Measurements from ENCODE around the gene TMEM198. TPM values are rescaled to one million over a fixed set of nuclear protein-coding genes. Genes with fewer than 3 reads are reported as not detected.

The TMEM198 gene
- total and polyA plus RNA-seq, 9 of the 15 experiments (the other 6 are each of a cell fraction or from before 2014, with no cell fraction given), result 0.03 to 3.8 (median 1.0) TPM

- in situ Hi-C loops (cut with MboI), result no loop called here
- no TSS peak for BruUV-seq (replicated peaks)
- CTCF ChIA-PET (ENCODE audit: low intra/inter-chr PET ratio), result no interaction called here
These were observed 38.2 kb upstream of the TMEM198 start for GRCh38 chr2:219505585-219505984.

More at GRCh38 chr2:219505585-219505984, 38.2 kb upstream of the TMEM198 start:
- 73% methylated on average over 5 of the region's 9 CpGs for WGBS (ENCODE audit: insufficient coverage, low coverage, missing lambda C conversion rate)
- Histone ChIP-seq H3K4me2 (ENCODE audit: insufficient read depth, low read length) (no peak overlapping the region), H3K4me1 (replicated peaks in 1 of 2; ENCODE audit: control insufficient read depth in 2 of 2, insufficient read depth in 2 of 2, low read length in 2 of 2) (peaks cover 53 to 75% of the 10 kb centered on the region in 2 experiments), H3K27ac (ENCODE audit: extremely low read depth, low read depth, low read length) (no peak overlapping the region), H3K79me2 (ENCODE audit: control insufficient read depth, insufficient read depth, low read length) (peaks cover 26% of the 10 kb centered on the region), H3K36me3 (ENCODE audit: control insufficient read depth, insufficient read depth, low read length) (peaks cover 50% of the 10 kb centered on the region; the same call in 2 of the 3 replicates), H3K9me3 (replicated peaks; ENCODE audit: control insufficient read depth, insufficient read depth, low read depth, low read length) (no peaks in the 10 kb centered on the region), H3K27me3 (ENCODE audit: control insufficient read depth in 2 of 2, insufficient read depth in 2 of 2, low read length in 2 of 2) (no peaks in the 10 kb centered on the region), H4K20me1 (replicated peaks; ENCODE audit: control insufficient read depth, insufficient read depth, low read length) (no peaks in the 10 kb centered on the region), H3K9me1 (ENCODE audit: control insufficient read depth, insufficient read depth, low read length) (no peaks in the 10 kb centered on the region), H3K4me3 (no peak overlapping the region), H2AFZ (ENCODE audit: low read depth, low read length) (no peak overlapping the region), H3K9ac (ENCODE audit: insufficient read depth in 1 of 2, low read depth in 2 of 2, low read length in 2 of 2) (peak overlapping the region in 1 of 2 experiments; percentile 43; a peak in 1 of 4 replicates)
- intact Hi-C loops (cut with micrococcal nuclease), result no loop called here
- POLR2A ChIA-PET, result interaction anchor here (1.3 kb wide), 1 partner anchor 13 kb away, joined by 3 read pairs; no protein-coding TSS in a partner anchor
- TF ChIP-seq KDM2B (CRISPR knock-in tag; IDR thresholded peaks at IDR 0.05), result no peak
- no peak for TF ChIP-seq HNRNPUL1 (IDR thresholded peaks at IDR 0.05; ENCODE audit: low read length)
- no peak for TF ChIP-seq GABPB2 (CRISPR knock-in tag; conservative IDR thresholded peaks at IDR 0.05)
- TF ChIP-seq GTF2E2 (tag; IDR thresholded peaks at IDR 0.05), result no peak
- no peak for TF ChIP-seq ZC3H11A (IDR thresholded peaks at IDR 0.05; ENCODE audit: low read depth, low read length)
- no peak for TF ChIP-seq FOSL1 (tag; conservative IDR thresholded peaks at IDR 0.05)
- TF ChIP-seq JUNB (CRISPR knock-in tag; conservative IDR thresholded peaks at IDR 0.05), result no peak
- TF ChIP-seq BCOR (IDR thresholded peaks at IDR 0.05), result no peak
- TF ChIP-seq CAMTA2 (CRISPR knock-in tag; conservative IDR thresholded peaks at IDR 0.05), result no peak
- no peak for TF ChIP-seq IRF2 (CRISPR knock-in tag; IDR thresholded peaks at IDR 0.05)
- no peak for TF ChIP-seq ZSCAN29 (IDR thresholded peaks at IDR 0.05)
- no peak for TF ChIP-seq PHTF2 (CRISPR knock-in tag; IDR thresholded peaks at IDR 0.05)
- no peak for TF ChIP-seq ZBTB49 (CRISPR knock-in tag; IDR thresholded peaks at IDR 0.05; ENCODE audit: borderline replicate concordance)
- no peak for TF ChIP-seq ZNF280A (IDR thresholded peaks at IDR 0.05; ENCODE audit: low read depth, partially characterized antibody)
- FAIRE-seq (no peak), DNase-seq (ENCODE audit: extremely low read depth in 1 of 4, low spot score in 3 of 4) (no peak), ATAC-seq (no peak)

Data from K562 (cell line).